WI38 (cell line): Measurements from ENCODE around the gene MMP28.

Experiments used
- H3K4me3 ChIP-seq: 2 replicates; pipeline ENCODE4 v1.5.1; 2011; ENCODE audit warnings: low read depth, mild to moderate bottlenecking, control low read depth, low read length
- TF ChIP-seq, protein P1 (sequence below): IDR thresholded peaks from 2 replicates; pipeline ENCODE4 v1.5.1; 2012; ENCODE audit warnings: low read depth, mild to moderate bottlenecking, control low read depth, low read length

The MMP28 gene

DNA sequence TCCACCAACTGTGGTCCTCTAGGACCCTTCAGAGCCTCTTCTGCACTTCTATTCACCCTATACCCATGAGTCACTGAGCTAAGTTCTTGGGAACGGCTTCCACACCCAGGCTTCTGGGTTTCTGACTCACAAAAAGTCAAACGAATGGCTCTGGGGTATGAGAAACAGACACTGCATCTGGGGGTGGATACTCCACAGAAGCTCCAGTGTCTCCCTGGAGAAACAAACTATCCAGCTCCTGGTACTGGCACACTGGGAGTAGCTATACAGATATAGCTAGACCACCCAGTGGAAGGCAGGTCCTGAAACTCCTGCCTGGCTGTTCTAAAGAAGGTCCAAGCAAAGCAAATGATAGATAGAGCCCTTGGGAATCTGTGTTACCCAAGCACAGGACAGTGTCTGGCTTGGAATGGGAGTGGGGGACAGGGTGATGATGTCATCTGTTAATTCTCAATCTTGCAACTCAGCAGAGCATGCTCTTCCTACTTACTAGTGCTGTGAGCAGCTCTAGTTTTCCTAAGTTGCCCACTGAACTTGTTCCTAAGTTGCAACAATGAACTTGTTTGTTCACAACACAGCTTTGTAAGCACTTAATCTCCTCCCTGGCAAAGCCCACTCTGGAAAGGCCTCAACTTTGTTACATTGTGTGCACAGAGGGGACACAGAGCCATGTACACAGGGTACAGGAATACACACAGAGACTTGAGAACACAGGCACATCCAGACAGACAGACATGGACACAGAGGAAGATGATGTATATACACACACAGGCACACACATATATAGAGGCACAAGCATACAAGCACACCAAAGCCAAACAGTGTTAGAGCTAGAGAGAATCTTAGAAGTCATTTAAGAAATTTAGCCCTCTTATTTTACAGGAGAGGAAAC is 6.7 kb downstream of the MMP28 start:
- TF ChIP-seq, protein P1, sequence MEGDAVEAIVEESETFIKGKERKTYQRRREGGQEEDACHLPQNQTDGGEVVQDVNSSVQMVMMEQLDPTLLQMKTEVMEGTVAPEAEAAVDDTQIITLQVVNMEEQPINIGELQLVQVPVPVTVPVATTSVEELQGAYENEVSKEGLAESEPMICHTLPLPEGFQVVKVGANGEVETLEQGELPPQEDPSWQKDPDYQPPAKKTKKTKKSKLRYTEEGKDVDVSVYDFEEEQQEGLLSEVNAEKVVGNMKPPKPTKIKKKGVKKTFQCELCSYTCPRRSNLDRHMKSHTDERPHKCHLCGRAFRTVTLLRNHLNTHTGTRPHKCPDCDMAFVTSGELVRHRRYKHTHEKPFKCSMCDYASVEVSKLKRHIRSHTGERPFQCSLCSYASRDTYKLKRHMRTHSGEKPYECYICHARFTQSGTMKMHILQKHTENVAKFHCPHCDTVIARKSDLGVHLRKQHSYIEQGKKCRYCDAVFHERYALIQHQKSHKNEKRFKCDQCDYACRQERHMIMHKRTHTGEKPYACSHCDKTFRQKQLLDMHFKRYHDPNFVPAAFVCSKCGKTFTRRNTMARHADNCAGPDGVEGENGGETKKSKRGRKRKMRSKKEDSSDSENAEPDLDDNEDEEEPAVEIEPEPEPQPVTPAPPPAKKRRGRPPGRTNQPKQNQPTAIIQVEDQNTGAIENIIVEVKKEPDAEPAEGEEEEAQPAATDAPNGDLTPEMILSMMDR, result no peak
- H3K4me3 ChIP-seq, result no peak overlapping the region

DNA sequence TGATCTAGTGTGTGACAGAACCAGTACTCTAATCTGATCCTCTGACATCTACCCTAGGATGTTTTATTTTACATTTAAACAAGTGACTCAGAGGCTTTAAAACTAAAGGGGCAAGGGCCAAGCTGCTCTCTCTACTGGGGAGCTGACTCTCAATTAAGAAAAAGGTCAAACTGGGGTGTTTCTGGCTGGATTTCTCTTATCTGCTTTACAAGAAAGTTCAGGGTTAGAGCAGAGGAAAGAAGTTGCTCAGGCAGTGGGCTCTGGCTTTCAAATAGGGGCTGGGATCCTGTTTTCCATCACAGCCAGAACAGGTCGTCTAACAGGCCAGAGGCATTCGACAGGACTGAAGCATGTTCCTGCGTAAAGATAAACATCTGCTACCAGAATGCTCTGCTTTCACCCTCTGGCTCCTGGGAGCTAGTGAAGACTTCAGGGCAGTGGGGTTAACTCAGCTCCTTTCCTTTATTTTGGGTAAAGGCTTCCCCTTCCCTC is 8.5 kb downstream of the MMP28 start:
- no peak overlapping the region for H3K4me3 ChIP-seq
- TF ChIP-seq, protein P1, result no peak

DNA sequence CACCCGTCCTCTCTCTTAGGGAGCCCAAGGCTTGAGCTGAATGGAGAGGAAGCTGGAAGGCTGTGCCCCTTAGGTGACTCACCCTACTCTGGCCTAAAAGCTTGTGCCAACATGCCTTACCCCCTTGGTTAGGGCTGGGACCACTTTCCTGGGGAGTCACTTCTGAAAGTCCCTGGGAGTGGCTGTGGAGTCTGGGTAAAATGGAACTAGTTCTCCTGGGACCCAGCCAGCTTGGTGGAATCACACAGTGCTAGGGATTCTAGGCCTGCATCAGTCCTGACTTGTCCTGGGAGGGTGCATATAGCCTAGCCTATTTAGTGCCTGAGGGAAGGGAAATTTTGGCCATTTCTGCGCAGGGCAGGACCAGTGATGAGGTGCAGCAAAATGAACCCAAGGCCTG is 10.5 kb downstream of the MMP28 start:
- TF ChIP-seq, protein P1, result no peak
- H3K4me3 ChIP-seq, result no peak overlapping the region

GRCh38 chr17:35780950-35781349 is 14.5 kb downstream of the MMP28 start:
- H3K4me3 ChIP-seq, result no peak overlapping the region
- TF ChIP-seq, protein P1, result no peak

DNA sequence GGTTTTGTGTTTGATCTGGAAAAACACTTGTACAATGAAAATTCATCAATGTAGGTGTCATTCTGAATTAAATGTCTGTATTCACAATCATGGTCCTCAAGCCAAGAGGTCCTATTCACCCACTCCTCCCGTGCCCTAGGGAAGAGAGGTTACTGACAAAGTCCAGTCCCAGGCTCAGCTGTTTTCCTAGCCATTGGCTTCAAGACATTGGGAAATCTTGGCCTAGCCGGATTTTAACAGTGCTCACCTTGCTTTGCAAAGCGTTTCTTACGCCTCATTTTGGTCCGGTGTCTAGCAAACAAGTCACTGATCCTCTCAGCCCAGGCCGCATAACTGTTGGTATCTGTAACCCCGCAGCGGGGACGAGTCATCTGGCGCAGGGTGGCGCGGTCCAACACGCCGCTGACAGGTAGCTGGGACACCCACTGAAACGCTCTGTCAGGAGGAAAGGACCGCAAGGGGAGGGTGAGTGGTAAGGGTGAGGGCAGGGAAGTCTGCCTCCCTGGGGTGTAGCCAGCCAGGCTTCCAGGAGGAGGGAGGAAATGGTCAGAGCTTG is 16.7 kb downstream of the MMP28 start:
- TF ChIP-seq, protein P1, result no peak

GRCh38 chr17:35775583-35775982 is 19.9 kb downstream of the MMP28 start:
- H3K4me3 ChIP-seq, result no peak overlapping the region

More for the DNA sequence above, 16.7 kb downstream of the MMP28 start:
- H3K4me3 ChIP-seq, result no peak overlapping the region

GRCh38 chr17:35775039-35775438 is 20.4 kb downstream of the MMP28 start:
- TF ChIP-seq, protein P1, result no peak
- no peak overlapping the region for H3K4me3 ChIP-seq

More at GRCh38 chr17:35775583-35775982, 19.9 kb downstream of the MMP28 start:
- TF ChIP-seq, protein P1, result no peak
